GM19238 (cell line): Measurements from ENCODE around the gene SV2A.
"Not testable (repeated sequence)": the region's sequence is repeated elsewhere in the genome, so short reads cannot be mapped to it uniquely, and the experiment has no call there.

Experiments used
- DNase-seq: peaks from one replicate; pipeline ENCODE4 v3.0.0; 2011; ENCODE audit warnings: low spot score; ENCODE audit not compliant: insufficient read length

The SV2A gene

DNA sequence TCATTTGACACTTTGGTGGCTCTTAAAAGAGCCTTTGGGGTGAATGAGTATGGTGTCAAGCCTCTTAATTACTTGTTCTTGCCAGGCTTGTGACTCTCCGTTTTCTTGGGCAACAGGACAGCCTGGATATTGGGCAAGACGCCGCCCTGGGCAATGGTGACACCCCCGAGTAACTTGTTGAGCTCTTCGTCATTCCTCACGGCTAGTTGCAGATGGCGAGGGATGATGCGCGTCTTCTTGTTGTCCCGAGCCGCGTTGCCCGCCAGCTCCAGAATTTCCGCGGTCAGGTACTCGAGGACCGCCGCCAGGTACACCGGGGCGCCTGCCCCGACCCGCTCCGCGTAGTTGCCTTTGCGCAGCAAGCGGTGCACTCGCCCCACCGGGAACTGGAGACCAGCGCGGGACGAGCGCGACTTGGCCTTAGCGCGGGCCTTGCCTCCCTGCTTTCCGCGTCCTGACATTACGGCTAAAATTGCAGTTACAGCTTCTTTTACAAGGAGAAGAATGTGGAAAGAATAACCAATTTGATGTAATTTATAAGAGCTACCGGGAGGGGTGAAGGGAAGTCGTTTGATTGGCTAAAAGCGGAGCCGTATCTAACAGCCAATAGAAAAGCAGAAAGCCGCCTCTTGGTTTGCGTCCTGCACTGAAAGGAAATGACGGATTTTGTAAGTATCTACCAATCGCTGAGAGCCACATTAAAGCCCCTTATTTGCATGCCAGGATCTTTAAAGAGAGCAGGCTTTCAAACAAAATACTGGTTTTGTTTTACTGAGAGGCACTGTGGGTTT lies 30.0 kb downstream of the SV2A start:
- no peak for DNase-seq

DNA sequence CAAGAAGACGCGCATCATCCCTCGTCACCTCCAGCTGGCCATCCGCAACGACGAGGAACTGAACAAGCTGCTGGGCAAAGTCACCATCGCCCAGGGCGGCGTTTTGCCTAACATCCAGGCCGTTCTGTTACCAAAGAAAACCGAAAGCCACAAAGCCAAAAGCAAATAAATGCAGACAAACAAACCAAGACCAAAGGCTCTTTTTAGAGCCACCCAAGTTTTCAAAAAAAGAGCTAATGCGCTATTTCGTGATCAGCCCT lies 30.5 kb downstream of the SV2A start:
- not testable (repeated sequence) for DNase-seq

DNA sequence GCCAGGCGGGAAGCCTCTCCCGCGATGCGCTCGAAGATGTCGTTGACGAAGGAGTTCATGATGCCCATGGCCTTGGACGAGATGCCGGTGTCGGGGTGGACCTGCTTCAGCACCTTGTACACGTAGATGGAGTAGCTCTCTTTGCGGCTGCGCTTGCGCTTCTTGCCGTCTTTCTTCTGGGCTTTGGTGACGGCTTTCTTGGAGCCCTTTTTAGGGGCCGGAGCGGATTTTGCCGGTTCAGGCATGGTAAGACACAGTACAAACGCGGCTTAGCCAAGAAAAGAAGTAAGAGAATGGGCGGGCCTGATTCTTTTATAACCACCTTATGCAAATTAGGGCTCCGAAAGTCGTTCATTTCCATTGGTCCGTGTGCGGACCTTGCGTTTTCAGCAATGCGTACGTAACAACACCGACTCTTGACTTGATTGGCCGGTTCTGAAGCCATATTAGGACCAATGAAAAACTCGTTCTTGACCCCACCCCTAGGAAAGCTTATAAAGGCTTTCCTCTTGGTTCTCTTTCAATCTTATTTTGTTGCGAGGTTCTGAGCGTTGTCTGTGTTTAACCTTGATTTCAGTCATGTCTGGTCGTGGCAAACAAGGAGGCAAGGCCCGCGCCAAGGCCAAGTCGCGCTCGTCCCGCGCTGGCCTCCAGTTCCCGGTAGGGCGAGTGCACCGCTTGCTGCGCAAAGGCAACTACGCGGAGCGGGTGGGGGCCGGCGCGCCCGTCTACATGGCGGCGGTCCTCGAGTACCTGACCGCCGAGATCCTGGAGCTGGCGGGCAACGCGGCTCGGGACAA lies 31.0 kb downstream of the SV2A start:
- DNase-seq = peak; percentile 52

DNA sequence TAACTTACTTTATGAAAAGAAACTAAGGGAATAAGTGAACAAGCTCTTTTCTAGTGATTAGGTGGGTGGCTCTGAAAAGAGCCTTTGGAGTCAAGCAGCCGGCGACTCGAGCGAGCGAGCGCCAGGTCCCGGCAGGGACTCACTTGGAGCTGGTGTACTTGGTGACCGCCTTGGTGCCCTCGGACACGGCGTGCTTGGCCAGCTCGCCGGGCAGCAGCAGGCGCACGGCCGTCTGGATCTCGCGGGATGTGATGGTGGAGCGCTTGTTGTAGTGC lies 31.6 kb downstream of the SV2A start:
- not testable (repeated sequence) for DNase-seq

DNA sequence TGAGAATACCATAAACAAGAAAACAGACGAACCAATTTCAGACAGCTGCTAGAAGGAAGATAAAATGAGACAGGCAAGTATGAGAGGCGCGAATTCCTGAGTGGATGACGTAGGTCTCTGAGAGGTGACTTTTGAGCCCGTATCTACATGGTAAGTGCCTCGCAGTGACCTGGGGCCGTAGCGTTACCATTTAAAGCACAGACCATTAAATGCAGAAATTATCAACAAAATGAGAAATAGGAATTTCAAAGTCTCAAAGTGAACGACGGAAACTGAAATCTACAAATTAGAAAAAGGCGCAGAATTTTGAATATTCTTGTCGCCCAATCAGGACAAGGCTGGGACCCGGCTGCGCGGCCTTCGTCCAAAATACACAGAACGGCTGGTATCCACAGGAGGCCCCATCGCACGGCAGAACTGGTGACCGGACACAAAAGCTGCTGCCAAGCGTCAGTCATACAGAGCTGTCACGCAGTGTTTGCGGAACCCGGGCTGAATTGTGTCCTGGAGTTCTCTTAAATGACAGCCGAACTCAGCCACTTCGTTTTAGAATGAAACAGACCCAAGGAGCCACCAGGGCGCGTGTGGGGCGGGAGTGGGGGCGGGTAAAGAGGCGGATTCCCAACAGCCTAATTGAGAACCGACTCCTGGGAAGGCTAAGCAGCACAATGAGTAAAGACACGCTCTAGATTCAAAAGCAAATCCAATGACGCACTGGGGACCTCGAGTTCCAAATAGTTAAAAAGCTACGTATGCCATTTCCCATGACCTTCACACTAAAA lies 32.1 kb downstream of the SV2A start:
- DNase-seq = no peak

DNA sequence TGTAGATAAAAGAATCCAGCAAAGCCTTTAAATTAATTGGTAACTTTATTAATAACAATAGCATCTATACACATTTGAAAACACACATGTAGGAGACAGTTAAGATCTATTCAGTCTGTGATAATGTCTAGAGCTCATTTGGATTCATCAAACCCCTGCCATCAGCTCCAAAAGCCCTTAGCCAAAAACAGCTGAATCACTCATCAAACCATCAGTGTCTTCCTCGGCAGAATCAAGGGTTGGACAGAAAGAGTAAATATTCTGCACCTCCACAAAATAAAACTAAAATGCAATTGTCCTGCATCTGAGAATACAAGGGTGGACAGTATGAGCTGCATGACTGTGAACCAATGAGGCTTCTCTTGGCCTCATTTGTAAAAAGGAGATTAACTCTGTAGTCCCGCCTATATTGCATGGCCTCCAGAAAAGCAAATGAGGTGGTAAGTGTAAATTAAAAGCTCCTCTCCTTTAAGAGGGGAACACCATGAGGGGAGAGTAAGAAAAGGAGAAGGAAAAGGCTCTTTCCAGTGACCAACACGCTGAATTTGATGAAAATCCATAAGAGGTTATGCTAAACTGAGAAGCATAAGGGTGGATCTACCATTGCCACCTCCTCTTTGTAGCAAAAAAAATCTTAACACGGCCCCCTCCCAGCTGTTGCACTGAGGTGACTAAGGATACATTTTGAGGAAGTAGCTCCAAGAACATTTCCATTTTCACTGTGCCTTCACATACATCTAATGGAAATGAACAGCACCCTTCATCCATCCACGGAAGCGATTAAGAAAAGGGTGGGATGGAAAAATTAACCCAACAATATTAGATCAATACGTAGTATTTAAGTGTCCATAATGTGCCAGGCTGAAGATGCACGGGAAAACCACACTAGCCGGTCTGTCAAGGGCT lies 33.0 kb downstream of the SV2A start:
- no peak for DNase-seq

DNA sequence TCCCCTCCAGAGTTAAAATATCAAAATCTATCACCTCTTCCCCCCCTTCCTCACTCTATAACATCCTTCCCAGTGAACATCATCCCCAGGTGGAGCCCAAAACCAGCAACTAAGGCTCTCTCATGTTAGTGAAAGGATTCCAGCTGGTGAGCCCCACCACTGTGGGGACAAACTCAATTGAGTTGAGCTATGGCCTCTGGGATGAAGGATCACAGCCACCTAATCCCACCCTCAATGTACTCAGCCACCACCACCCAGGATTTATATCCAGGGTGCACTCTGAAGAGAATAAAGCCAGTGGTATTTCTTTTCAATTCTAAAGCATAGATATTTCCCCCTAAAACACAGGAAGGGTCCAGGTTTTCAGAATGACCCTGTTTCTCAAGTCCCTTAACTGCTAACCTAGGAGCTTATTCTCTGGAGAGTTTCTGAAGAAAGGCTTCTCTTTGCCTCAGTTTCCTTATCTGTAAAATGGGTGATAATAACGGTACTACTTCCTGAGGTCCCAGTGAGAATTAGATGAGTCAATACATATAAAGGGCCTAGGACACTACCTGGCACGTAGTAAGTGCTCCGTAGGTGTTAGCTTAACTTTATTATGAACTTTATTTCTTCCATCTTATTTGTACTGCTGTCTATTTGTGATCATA lies 33.9 kb downstream of the SV2A start:
- no peak for DNase-seq

DNA sequence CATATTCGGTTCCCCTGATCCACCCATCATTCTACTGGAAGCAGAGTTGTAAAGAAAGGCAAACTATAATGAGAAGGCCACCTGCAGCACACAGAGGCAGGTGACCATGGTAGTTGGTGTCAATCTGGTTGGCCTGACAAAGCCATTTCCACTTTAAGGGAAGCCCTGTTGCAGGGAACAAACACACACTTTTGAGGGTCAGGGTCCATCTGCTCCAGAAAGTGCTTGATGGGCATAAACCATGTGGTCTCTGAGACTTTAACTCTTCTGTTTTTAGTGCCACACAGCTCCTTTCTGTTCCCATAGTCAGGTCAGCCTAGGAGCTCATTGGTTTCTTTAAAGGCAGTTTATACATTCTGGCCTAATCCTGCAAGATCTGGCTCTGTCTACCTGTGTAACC lies 35.8 kb downstream of the SV2A start:
- DNase-seq = no peak

DNA sequence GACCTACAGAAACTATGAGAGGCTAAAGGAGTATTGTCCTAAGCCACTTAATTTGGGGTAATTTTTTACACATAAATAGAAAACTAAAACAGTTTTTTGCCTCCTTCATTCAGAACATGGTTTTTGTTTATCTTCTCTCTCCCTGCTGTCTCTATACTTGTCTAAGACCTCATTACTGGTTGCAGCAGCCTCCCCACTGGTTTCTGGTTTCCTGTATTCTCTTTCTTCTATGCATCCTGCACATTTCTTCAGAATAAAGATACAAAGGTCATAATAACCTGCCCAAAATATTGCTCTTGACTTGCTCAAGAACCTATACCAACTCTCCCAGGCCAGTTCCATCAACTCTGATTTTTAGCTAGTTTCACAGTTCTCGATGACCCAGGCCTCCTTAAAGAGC lies 38.1 kb downstream of the SV2A start:
- no peak for DNase-seq

DNA sequence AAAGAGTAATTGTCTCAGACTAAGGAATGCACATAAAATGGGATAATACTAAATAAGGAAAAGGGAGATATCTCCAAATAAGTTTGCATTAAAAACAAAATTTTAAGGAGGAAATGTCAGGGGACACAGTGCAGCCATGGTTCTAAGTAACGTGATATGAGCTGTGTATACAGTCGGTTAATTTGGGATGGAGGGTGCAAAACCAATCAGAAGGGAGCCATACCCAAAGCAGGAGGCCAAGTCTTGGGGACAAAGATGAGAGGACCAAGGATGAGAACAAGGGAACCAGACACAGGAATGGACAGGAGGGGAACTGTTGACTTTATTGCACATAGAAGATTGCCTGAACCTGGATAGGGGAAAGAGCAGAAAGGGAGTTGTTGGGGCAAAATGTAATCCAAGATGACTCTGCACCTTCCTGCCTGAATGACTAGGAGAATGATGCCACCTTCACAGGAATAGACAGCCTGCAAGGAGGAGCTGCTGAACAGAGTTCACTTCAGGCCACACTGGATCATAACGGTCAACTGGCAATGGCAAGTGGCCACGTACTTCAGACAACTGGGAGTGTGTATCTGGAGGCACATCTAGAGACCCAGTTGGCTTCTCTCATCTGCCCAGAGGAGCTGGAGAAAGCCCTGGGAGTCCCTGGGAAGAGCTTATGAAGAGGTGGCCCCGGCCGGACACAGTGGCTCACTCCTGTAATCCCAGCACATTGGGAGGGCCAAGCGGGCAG lies 40.3 kb downstream of the SV2A start:
- DNase-seq = no peak

DNA sequence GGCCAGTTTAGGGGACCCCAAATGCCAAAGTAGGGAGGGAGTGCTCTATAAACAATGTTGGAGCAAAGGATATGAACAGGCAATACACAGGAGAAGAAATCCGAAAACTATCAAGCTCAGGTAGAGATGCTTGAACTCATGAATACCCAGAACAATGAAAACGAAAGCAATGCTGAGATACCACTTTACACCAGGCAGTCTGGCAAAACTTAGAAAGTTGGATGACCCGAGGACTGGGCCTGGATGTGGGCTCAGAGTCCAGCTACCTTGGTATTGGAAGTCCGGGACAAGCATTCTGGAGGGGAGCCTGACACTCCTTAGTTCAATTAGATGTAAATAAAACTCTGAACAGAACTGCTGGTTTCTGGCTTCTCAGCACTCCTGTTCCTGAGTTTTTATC lies 44.6 kb downstream of the SV2A start:
- not testable (repeated sequence) for DNase-seq

DNA sequence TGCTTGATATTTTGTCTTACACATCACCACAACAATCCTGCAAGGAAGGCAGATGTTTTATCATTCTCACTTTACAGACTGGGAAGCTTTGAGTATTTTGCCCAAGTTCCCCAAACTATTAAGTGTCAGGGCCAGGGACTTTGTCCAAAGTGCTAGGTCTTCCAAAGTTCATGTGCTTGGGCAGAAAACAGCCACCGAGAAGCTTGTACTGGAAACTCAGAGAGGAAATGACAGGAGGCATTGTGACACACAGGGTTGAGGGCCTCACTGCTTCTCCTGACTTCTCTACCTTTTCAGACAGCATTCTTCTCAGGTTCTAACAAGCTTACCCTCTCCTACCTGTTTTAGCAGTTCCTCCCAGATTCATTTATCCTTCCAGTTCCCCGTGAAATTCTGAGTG lies 50.8 kb downstream of the SV2A start:
- not testable (repeated sequence) for DNase-seq

DNA sequence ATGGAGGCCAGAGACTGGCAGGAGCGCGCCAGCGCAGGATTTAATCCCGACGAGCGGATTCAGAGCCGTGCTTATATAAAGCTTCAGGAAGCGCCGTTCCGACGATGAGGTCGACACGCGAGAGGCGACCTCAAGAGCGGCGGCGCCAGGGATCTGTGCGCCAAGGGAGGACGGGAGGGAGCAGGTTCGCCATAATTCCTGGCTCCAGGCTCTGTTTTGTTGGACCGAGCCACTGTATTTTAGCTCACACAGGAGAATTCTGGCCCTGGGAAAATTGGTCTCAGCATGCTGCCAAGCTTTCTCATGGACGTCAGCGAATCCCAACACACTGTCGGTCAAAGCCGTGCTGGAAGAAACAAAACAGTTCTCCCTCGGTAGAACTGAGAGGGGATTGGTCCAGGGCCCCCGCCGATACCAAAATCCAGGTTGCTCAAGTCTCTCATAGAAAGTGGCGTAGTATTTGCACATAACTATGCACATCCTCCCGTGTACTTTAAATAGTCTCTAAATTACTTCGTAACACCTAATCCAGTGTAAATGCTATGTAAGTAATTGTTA lies 56.1 kb downstream of the SV2A start:
- DNase-seq = not testable (repeated sequence)

DNA sequence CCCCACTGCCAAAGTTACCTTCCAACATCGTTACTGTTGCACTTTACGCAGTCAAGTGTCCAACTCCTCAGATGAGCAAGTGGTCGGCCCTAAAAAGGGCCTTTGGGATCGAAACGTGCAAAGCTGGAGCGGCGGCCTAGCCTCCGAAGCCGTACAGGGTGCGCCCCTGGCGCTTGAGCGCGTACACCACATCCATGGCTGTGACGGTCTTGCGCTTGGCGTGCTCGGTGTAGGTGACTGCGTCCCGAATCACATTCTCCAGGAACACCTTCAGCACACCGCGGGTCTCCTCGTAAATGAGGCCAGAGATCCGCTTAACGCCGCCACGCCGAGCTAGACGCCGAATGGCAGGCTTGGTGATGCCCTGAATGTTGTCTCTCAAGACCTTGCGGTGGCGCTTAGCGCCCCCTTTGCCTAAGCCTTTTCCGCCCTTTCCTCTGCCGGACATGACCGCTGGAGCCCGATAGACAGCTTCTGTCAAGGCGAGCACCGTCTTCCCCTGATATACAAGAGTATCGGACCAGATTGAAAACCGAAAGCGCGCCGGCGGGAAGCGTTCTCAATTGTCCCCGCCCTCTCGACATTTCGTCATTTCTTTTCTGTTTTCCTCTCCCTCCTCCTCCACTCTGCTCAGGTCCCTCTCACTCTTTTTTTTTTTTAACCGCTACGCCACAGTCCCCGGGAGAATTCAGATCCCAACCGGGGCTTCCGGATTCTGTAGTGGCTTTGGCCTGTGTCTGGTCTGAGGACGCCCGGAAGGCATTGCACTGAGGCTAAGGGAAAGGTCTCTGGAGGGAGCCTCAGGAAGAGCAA lies 56.8 kb downstream of the SV2A start:
- DNase-seq = not testable (repeated sequence)

DNA sequence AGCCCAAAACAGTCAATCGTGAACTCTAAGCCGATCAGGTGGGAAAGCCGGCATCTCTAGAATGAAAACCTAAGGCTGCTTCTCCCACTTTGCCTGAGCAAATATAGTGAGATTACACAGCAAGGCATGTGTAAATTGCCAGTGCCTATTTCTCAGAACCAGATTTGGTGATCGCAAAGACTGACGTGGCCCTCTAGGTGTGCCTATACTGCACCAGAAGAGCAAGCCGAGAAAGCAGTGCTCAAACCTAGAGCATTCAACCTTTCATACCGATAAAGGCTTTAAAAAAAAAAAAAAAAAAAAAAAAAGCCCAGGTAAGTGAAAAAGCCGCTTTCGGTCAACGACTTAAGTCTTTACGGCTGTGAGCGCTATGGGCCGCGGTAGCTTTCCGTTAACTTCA lies 57.4 kb downstream of the SV2A start:
- not testable (repeated sequence) for DNase-seq
